Astrocyte (in vitro differentiated cells and primary cell): Measurements from ENCODE around the gene TSPAN15. TPM values are rescaled to one million over a fixed set of nuclear protein-coding genes. Genes with fewer than 3 reads are reported as not detected.

Source experiments
- DNase-seq: peaks from one replicate; pipeline ENCODE4 v3.0.0-alpha.2; 2010; ENCODE audit warnings: low read depth
- FAIRE-seq: peaks from 2 replicates; lab custom pipeline; 2011; peaks lifted over from hg19 to GRCh38; lab: Jason Lieb, UNC
- H2AFZ ChIP-seq: 2 replicates; pipeline ENCODE4 v1.6.0; 2012; ENCODE audit warnings: low read depth, low read length, inconsistent platforms
- H3K27ac ChIP-seq: 2 replicates; pipeline ENCODE4 v1.5.1; 2011; ENCODE audit warnings: low read depth, low read length, inconsistent platforms
- H3K27me3 ChIP-seq: 2 replicates; pipeline ENCODE4 v1.6.0; 2011; ENCODE audit warnings: low read length, inconsistent platforms; ENCODE audit not compliant: insufficient read depth
- H3K36me3 ChIP-seq: 2 replicates; pipeline ENCODE4 v1.5.1; 2011; ENCODE audit warnings: low read length, inconsistent platforms; ENCODE audit not compliant: insufficient read depth
- H3K4me1 ChIP-seq: 2 replicates; pipeline ENCODE4 v1.5.1; 2011; ENCODE audit warnings: low read length, inconsistent platforms; ENCODE audit not compliant: insufficient read depth
- H3K4me2 ChIP-seq: 2 replicates; pipeline ENCODE4 v1.6.0; 2012; ENCODE audit warnings: low read length, inconsistent platforms
- H3K4me3 ChIP-seq: 2 replicates; pipeline ENCODE4 v1.5.1; 2011; ENCODE audit warnings: low read depth, mild to moderate bottlenecking, low read length, inconsistent platforms; ENCODE audit not compliant: insufficient read depth
- H3K79me2 ChIP-seq: 2 replicates; pipeline ENCODE4 v1.6.0; 2012; ENCODE audit warnings: mild to moderate bottlenecking, low read length, inconsistent platforms; ENCODE audit not compliant: insufficient read depth
- H3K9ac ChIP-seq: 2 replicates; pipeline ENCODE4 v1.6.0; 2012; ENCODE audit warnings: mild to moderate bottlenecking, low read length, inconsistent platforms
- H3K9me3 ChIP-seq: 2 replicates; pipeline ENCODE4 v1.5.1; 2012; ENCODE audit warnings: low read depth, mild to moderate bottlenecking, low read length, inconsistent platforms; ENCODE audit not compliant: insufficient read depth
- H4K20me1 ChIP-seq: 2 replicates; pipeline ENCODE4 v1.6.0; 2012; ENCODE audit warnings: low read length, inconsistent platforms; ENCODE audit not compliant: insufficient read depth
- H3K27ac Mint-ChIP-seq: one replicate; pipeline ENCODE4 v1.8.0; 2021; ENCODE audit warnings: mild to moderate bottlenecking, mixed read lengths; ENCODE audit not compliant: unreplicated experiment
- H3K27me3 Mint-ChIP-seq: one replicate; pipeline ENCODE4 v1.8.0; 2021; ENCODE audit warnings: low read depth, mixed read lengths; ENCODE audit not compliant: unreplicated experiment
- H3K36me3 Mint-ChIP-seq: one replicate; pipeline ENCODE4 v1.8.0; 2021; ENCODE audit warnings: low read depth, mixed read lengths; ENCODE audit not compliant: unreplicated experiment
- H3K4me1 Mint-ChIP-seq: one replicate; pipeline ENCODE4 v1.8.0; 2021; ENCODE audit warnings: low read depth, mixed read lengths; ENCODE audit not compliant: unreplicated experiment
- H3K4me3 Mint-ChIP-seq: one replicate; pipeline ENCODE4 v1.8.0; 2021; ENCODE audit warnings: mild to moderate bottlenecking, moderate library complexity, mixed read lengths; ENCODE audit not compliant: unreplicated experiment
- H3K9me3 Mint-ChIP-seq: one replicate; pipeline ENCODE4 v1.8.0; 2021; ENCODE audit warnings: mild to moderate bottlenecking, mixed read lengths; ENCODE audit not compliant: unreplicated experiment
- EZH2 ChIP-seq: IDR thresholded peaks from 2 replicates; pipeline ENCODE4 v1.6.1; 2012; ENCODE audit warnings: mild to moderate bottlenecking, low read length, inconsistent platforms; ENCODE audit not compliant: insufficient read depth
- total RNA-seq: library from RNA; stranded (reverse); gene quantifications from 2 replicates; pipeline ENCODE4 v1.2.1, GENCODE V29; 2021
- TF ChIP-seq, protein P1 (sequence below): IDR thresholded peaks from 2 replicates; pipeline ENCODE4 v1.5.1; 2011; ENCODE audit warnings: low read depth, mild to moderate bottlenecking, inconsistent platforms, low read length, moderate library complexity; ENCODE audit not compliant: insufficient read depth

TSPAN15 gene
- total RNA-seq, 1 donor from 2014 or later = 9.4 TPM

DNA sequence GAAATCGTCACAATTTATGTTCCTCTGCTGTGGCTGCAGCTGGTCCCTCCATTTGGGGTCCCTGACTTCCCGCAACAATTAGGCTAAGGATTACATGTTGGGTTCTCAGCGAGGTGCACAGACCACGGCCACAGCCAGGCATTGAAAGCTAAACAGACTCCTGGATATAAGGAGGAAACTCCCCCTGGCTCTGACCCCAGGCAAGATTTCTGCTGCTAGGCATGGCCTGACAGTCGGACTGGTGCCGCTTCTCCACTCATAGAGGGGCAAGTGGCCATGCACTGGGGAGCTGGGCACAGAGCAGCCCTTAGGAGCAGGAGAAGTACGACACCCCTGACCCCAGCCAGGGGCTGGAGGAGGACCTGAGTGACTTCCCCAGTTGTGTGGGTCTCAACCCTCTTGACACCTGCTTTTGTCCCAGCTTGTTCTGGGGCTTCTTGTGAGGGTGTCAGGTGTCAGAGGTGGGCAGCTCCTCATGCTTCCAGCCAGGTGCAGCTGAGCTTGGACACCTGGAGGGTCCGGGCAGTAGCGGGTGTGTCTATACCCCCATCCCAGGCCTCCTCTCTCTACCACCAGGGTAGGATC lies 38.3 kb downstream of the TSPAN15 start:
- H3K27ac Mint-ChIP-seq = no peak overlapping the region
- no peak overlapping the region for H3K27ac ChIP-seq

GRCh38 chr10:69490876-69491275 lies 39.6 kb downstream of the TSPAN15 start:
- H3K4me1 ChIP-seq = no peaks in the 10 kb centered on the region
- no peak overlapping the region for H2AFZ ChIP-seq
- H3K4me3 ChIP-seq = no peak overlapping the region
- H4K20me1 ChIP-seq = no peaks in the 10 kb centered on the region
- H3K36me3 ChIP-seq = no peaks in the 10 kb centered on the region
- DNase-seq = no peak
- H3K79me2 ChIP-seq = no peaks in the 10 kb centered on the region
- no peaks in the 10 kb centered on the region for H3K9me3 ChIP-seq
- no peak overlapping the region for H3K9ac ChIP-seq
- no peak overlapping the region for H3K27ac ChIP-seq
- peaks cover 15% of the 10 kb centered on the region for H3K9me3 Mint-ChIP-seq
- H3K4me3 Mint-ChIP-seq = no peak overlapping the region
- TF ChIP-seq EZH2 = no peak
- TF ChIP-seq, protein P1, sequence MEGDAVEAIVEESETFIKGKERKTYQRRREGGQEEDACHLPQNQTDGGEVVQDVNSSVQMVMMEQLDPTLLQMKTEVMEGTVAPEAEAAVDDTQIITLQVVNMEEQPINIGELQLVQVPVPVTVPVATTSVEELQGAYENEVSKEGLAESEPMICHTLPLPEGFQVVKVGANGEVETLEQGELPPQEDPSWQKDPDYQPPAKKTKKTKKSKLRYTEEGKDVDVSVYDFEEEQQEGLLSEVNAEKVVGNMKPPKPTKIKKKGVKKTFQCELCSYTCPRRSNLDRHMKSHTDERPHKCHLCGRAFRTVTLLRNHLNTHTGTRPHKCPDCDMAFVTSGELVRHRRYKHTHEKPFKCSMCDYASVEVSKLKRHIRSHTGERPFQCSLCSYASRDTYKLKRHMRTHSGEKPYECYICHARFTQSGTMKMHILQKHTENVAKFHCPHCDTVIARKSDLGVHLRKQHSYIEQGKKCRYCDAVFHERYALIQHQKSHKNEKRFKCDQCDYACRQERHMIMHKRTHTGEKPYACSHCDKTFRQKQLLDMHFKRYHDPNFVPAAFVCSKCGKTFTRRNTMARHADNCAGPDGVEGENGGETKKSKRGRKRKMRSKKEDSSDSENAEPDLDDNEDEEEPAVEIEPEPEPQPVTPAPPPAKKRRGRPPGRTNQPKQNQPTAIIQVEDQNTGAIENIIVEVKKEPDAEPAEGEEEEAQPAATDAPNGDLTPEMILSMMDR = no peak
- no peak overlapping the region for H3K27ac Mint-ChIP-seq
- peaks cover 16% of the 10 kb centered on the region for H3K36me3 Mint-ChIP-seq
- FAIRE-seq = no peak
- peaks cover 6% of the 10 kb centered on the region for H3K27me3 ChIP-seq
- peaks cover 2% of the 10 kb centered on the region for H3K27me3 Mint-ChIP-seq
- H3K4me1 Mint-ChIP-seq = peaks cover 1% of the 10 kb centered on the region
- no peak overlapping the region for H3K4me2 ChIP-seq

More for the DNA sequence above, 38.3 kb downstream of the TSPAN15 start:
- H3K36me3 ChIP-seq = no peaks in the 10 kb centered on the region
- Mint-ChIP-seq H3K4me3 (no peak overlapping the region), H3K9me3 (peaks cover 15% of the 10 kb centered on the region), H3K36me3 (peaks cover 18% of the 10 kb centered on the region), H3K4me1 (peaks cover 1% of the 10 kb centered on the region), H3K27me3 (peaks cover 2% of the 10 kb centered on the region)
- FAIRE-seq (no peak), DNase-seq (no peak)
- TF ChIP-seq, protein P1 = no peak
- no peak for TF ChIP-seq EZH2
- H2AFZ ChIP-seq = no peak overlapping the region
- H4K20me1 ChIP-seq = no peaks in the 10 kb centered on the region
- no peaks in the 10 kb centered on the region for H3K9me3 ChIP-seq
- H3K27me3 ChIP-seq = peaks cover 6% of the 10 kb centered on the region
- H3K9ac ChIP-seq = no peak overlapping the region
- no peaks in the 10 kb centered on the region for H3K4me1 ChIP-seq
- no peak overlapping the region for H3K4me2 ChIP-seq
- no peaks in the 10 kb centered on the region for H3K79me2 ChIP-seq
- no peak overlapping the region for H3K4me3 ChIP-seq

DNA sequence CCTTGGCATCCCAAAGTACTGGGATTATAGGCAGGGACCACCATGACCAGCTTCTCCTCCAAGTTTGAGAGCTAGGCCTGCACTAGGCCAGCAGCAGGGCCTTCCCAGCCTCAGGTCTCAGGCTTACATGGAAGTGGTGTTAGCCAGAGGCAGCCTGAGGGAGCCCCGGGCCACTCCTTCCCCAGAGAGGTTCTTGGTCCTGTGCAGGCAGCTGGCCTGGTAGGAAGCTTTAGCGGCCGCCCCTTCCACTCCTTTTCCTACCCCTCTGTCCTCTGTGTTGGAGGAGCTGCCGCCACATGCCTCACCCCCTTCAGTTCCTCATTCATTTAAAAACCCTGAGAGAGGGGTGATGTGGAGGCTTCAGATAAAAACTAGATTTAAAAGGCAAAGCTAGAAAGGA lies 40.3 kb downstream of the TSPAN15 start:
- TF ChIP-seq EZH2 = no peak
- TF ChIP-seq, protein P1 = no peak
- peaks cover 6% of the 10 kb centered on the region for H3K27me3 ChIP-seq
- no peak overlapping the region for H3K4me3 ChIP-seq
- H3K4me1 ChIP-seq = no peaks in the 10 kb centered on the region
- H3K9me3 ChIP-seq = no peaks in the 10 kb centered on the region
- no peak overlapping the region for H3K4me2 ChIP-seq
- no peak overlapping the region for H3K9ac ChIP-seq
- Mint-ChIP-seq H3K4me1 (peaks cover 1% of the 10 kb centered on the region), H3K27ac (no peak overlapping the region), H3K9me3 (peaks cover 15% of the 10 kb centered on the region), H3K36me3 (peaks cover 16% of the 10 kb centered on the region), H3K4me3 (no peak overlapping the region), H3K27me3 (peaks cover 2% of the 10 kb centered on the region)
- H3K27ac ChIP-seq = no peak overlapping the region
- no peaks in the 10 kb centered on the region for H4K20me1 ChIP-seq
- H3K79me2 ChIP-seq = no peaks in the 10 kb centered on the region
- H3K36me3 ChIP-seq = no peaks in the 10 kb centered on the region
- DNase-seq (no peak), FAIRE-seq (no peak)
- no peak overlapping the region for H2AFZ ChIP-seq
